Measurements from ENCODE around the gene SLC35E1. TPM values are rescaled to one million over a fixed set of nuclear protein-coding genes. Genes with fewer than 3 reads are reported as not detected.
A peak's percentile ranks its signal among the peaks of the same experiment; 100 is the strongest.

SLC35E1 gene
- total RNA-seq, 1 experiment from 2014 or later: 36.3 TPM

- no peak overlapping the region for H3K27ac ChIP-seq (ENCODE audit: low read depth, low read length, poor library complexity, severe bottlenecking)
- no peak for TF ChIP-seq EZH2 (IDR thresholded peaks at IDR 0.05; ENCODE audit: borderline replicate concordance, low read depth, low read length, poor library complexity, severe bottlenecking)
- TF ChIP-seq, protein P1, sequence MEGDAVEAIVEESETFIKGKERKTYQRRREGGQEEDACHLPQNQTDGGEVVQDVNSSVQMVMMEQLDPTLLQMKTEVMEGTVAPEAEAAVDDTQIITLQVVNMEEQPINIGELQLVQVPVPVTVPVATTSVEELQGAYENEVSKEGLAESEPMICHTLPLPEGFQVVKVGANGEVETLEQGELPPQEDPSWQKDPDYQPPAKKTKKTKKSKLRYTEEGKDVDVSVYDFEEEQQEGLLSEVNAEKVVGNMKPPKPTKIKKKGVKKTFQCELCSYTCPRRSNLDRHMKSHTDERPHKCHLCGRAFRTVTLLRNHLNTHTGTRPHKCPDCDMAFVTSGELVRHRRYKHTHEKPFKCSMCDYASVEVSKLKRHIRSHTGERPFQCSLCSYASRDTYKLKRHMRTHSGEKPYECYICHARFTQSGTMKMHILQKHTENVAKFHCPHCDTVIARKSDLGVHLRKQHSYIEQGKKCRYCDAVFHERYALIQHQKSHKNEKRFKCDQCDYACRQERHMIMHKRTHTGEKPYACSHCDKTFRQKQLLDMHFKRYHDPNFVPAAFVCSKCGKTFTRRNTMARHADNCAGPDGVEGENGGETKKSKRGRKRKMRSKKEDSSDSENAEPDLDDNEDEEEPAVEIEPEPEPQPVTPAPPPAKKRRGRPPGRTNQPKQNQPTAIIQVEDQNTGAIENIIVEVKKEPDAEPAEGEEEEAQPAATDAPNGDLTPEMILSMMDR (conservative IDR thresholded peaks at IDR 0.05; ENCODE audit: low read depth, low read length): no peak
- H3K9me3 ChIP-seq (ENCODE audit: low read depth, low read length, poor library complexity, severe bottlenecking): no peaks in the 10 kb centered on the region
- no TSS peak for BruUV-seq (replicated peaks)
- peaks cover 99% of the 10 kb centered on the region for H3K36me3 ChIP-seq (ENCODE audit: insufficient read depth, low read length, poor library complexity, severe bottlenecking)
- no peak for DNase-seq (ENCODE audit: low spot score)
- ChIA-PET POLR2A (ENCODE audit: low non-redundant PET) (no interaction called here), CTCF (no interaction called here)
- intact Hi-C loops (cut with micrococcal nuclease; ENCODE audit: unreplicated experiment): no loop called here
- H3K27me3 ChIP-seq (replicated peaks; ENCODE audit: insufficient read depth, low read depth, low read length, poor library complexity): no peaks in the 10 kb centered on the region
- H3K4me1 ChIP-seq (ENCODE audit: insufficient read depth, low read length, poor library complexity, severe bottlenecking): no peaks in the 10 kb centered on the region
- H3K4me3 ChIP-seq (ENCODE audit: low read depth, low read length, poor library complexity, severe bottlenecking): no peak overlapping the region
Measured at GRCh38 chr19:16529466-16530144, 42.6 kb downstream of the SLC35E1 start.

DNA sequence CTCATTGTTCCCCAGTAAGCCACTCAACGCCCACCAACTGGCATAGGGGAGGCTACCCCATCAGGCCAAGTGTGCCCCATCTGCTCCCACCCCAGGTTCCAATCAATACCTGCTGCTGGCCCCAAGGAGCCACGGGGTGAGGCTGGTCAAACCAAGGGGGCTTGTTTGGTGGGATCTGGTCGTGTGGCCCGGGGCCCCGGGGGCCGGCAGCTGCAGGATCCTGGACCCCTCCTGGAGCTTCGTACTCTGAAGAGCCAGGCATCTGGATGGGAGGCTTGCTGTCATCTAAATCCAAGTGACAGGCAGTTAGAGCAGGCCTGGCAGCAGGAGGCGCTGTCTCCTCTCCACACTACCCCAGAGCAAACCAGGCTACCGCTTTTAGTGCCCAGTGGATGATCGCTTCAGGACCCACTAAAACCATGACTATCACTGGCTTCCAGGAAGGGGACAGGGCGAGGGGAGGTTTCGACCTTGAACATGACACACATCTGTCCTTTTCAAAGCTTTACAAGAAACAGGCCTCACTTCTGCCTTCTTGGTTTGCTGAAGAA lies 44.2 kb downstream of the SLC35E1 start:
- no TSS peak for BruUV-seq (replicated peaks)
- ChIA-PET CTCF (interaction anchor here (0.6 kb wide), 1 partner anchor 99 kb away, joined by 3 read pairs; no protein-coding TSS in a partner anchor), POLR2A (ENCODE audit: low non-redundant PET) (no interaction called here)
- Histone ChIP-seq H3K4me3 (ENCODE audit: low read depth, low read length, poor library complexity, severe bottlenecking) (no peak overlapping the region), H3K27ac (ENCODE audit: low read depth, low read length, poor library complexity, severe bottlenecking) (no peak overlapping the region), H3K9me3 (ENCODE audit: low read depth, low read length, poor library complexity, severe bottlenecking) (no peaks in the 10 kb centered on the region), H3K36me3 (ENCODE audit: insufficient read depth, low read length, poor library complexity, severe bottlenecking) (peaks cover 98% of the 10 kb centered on the region), H3K27me3 (replicated peaks; ENCODE audit: insufficient read depth, low read depth, low read length, poor library complexity) (no peaks in the 10 kb centered on the region), H3K4me1 (ENCODE audit: insufficient read depth, low read length, poor library complexity, severe bottlenecking) (no peaks in the 10 kb centered on the region)
- peak; percentile 42 for DNase-seq (ENCODE audit: low spot score)
- no peak for TF ChIP-seq EZH2 (IDR thresholded peaks at IDR 0.05; ENCODE audit: borderline replicate concordance, low read depth, low read length, poor library complexity, severe bottlenecking)
- TF ChIP-seq, protein P1 (conservative IDR thresholded peaks at IDR 0.05; ENCODE audit: low read depth, low read length): peak; percentile 62
- intact Hi-C loops (cut with micrococcal nuclease; ENCODE audit: unreplicated experiment): no loop called here

DNA sequence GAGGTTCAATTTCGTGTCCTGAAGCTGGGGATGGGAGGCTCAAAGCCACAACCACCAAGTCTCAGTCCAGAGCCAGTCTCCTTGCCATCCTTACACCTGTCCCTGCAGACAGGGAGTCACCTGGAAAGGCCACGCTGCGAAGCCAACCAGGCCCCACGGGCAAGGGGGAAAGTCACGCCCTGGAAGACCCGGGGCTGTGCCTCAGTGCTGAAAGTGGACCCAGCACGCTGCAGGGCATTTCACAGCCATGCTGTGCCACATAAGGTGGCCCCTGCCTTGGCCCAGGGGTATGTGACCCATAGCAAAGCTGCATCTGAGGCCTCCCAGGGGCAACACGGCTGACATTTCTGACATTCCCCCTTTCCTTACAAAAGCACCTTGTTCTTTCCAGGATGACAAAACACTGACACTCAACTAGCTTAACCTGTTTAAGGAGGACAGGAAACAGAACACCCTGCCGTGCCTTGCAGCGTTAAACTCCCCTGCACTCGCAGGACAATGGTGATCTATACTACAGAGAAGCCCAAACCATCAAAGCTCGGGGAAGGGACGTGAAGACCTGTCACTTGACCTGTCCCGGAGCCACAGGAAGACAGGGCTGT lies 44.8 kb downstream of the SLC35E1 start:
- Histone ChIP-seq H3K27me3 (replicated peaks; ENCODE audit: insufficient read depth, low read depth, low read length, poor library complexity) (no peaks in the 10 kb centered on the region), H3K4me3 (ENCODE audit: low read depth, low read length, poor library complexity, severe bottlenecking) (no peak overlapping the region), H3K36me3 (ENCODE audit: insufficient read depth, low read length, poor library complexity, severe bottlenecking) (peaks cover 98% of the 10 kb centered on the region), H3K9me3 (ENCODE audit: low read depth, low read length, poor library complexity, severe bottlenecking) (no peaks in the 10 kb centered on the region), H3K27ac (ENCODE audit: low read depth, low read length, poor library complexity, severe bottlenecking) (no peak overlapping the region), H3K4me1 (ENCODE audit: insufficient read depth, low read length, poor library complexity, severe bottlenecking) (no peaks in the 10 kb centered on the region)
- BruUV-seq (replicated peaks): no TSS peak
- POLR2A ChIA-PET (ENCODE audit: low non-redundant PET): no interaction called here
- TF ChIP-seq EZH2 (IDR thresholded peaks at IDR 0.05; ENCODE audit: borderline replicate concordance, low read depth, low read length, poor library complexity, severe bottlenecking): no peak
- TF ChIP-seq, protein P1 (conservative IDR thresholded peaks at IDR 0.05; ENCODE audit: low read depth, low read length): no peak
- intact Hi-C loops (cut with micrococcal nuclease; ENCODE audit: unreplicated experiment): no loop called here
- CTCF ChIA-PET: no interaction called here
- DNase-seq (ENCODE audit: low spot score): no peak
